ENCODE data around the gene TMEM43.

GRCh38 chr3:14174483-14174882 lies 49.6 kb downstream of the TMEM43 start:
- TF ChIP-seq, protein P1, sequence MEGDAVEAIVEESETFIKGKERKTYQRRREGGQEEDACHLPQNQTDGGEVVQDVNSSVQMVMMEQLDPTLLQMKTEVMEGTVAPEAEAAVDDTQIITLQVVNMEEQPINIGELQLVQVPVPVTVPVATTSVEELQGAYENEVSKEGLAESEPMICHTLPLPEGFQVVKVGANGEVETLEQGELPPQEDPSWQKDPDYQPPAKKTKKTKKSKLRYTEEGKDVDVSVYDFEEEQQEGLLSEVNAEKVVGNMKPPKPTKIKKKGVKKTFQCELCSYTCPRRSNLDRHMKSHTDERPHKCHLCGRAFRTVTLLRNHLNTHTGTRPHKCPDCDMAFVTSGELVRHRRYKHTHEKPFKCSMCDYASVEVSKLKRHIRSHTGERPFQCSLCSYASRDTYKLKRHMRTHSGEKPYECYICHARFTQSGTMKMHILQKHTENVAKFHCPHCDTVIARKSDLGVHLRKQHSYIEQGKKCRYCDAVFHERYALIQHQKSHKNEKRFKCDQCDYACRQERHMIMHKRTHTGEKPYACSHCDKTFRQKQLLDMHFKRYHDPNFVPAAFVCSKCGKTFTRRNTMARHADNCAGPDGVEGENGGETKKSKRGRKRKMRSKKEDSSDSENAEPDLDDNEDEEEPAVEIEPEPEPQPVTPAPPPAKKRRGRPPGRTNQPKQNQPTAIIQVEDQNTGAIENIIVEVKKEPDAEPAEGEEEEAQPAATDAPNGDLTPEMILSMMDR (conservative IDR thresholded peaks at IDR 0.05), result no peak
- no peak for TF ChIP-seq ZFX (IDR thresholded peaks at IDR 0.05)
